Karpas-422 (cell line): Measurements from ENCODE around the gene SLC6A9. TPM values are rescaled to one million over a fixed set of nuclear protein-coding genes. Genes with fewer than 3 reads are reported as not detected.

Experiments
- DNase-seq: peaks from one replicate; pipeline ENCODE4 v3.0.0-alpha.2; 2015
- H2AFZ ChIP-seq: fragments of 200-600 bp; sonication (generic); 2 replicates; pipeline ENCODE4 v1.6.1; 2014; ENCODE audit warnings: antibody characterized with exemption, low read length, mixed read lengths
- H3K27ac ChIP-seq: fragments of 200-600 bp; sonication (generic); 2 replicates; pipeline ENCODE4 v1.5.1; 2014; ENCODE audit warnings: mild to moderate bottlenecking, low read length, moderate library complexity
- H3K27me3 ChIP-seq: fragments of 200-600 bp; sonication (generic); 2 replicates; pipeline ENCODE4 v1.6.1; 2014; ENCODE audit warnings: low read length, mixed read lengths
- H3K36me3 ChIP-seq: fragments of 200-600 bp; sonication (generic); 2 replicates; pipeline ENCODE4 v1.6.1; 2014; ENCODE audit warnings: low read length, mixed read lengths; ENCODE audit not compliant: insufficient read depth
- H3K4me1 ChIP-seq: fragments of 200-600 bp; sonication (generic); 2 replicates; pipeline ENCODE4 v1.6.1; 2014; ENCODE audit warnings: mild to moderate bottlenecking, low read length, mixed read lengths
- H3K4me2 ChIP-seq: fragments of 200-600 bp; sonication (generic); 2 replicates; pipeline ENCODE4 v1.6.1; 2014; ENCODE audit warnings: low read length, low read depth, mild to moderate bottlenecking; ENCODE audit not compliant: poor library complexity, severe bottlenecking
- H3K4me3 ChIP-seq: fragments of 200-600 bp; sonication (generic); 2 replicates; pipeline ENCODE4 v1.5.1; 2014; ENCODE audit warnings: mild to moderate bottlenecking, antibody characterized with exemption, low read length, mixed read lengths
- H3K79me2 ChIP-seq: fragments of 200-600 bp; sonication (generic); 2 replicates; pipeline ENCODE4 v1.6.1; 2014; ENCODE audit warnings: mild to moderate bottlenecking, low read length, mixed read lengths
- H3K9ac ChIP-seq: fragments of 200-600 bp; sonication (generic); 2 replicates; pipeline ENCODE4 v1.6.0; 2014; ENCODE audit warnings: low read length
- H3K9me2 ChIP-seq: fragments of 200-600 bp; sonication (generic), shearing (Covaris generic); replicated peaks from 2 replicates; pipeline ENCODE4 v1.6.0; 2014; ENCODE audit warnings: mild to moderate bottlenecking, low read length, moderate library complexity; ENCODE audit not compliant: insufficient read depth
- H3K9me3 ChIP-seq: fragments of 300-700, 200-600 bp; sonication (generic); 2 replicates; pipeline ENCODE4 v1.6.1; 2014; ENCODE audit warnings: low read length, mixed read lengths
- H4K20me1 ChIP-seq: fragments of 200-600 bp; sonication (generic); 2 replicates; pipeline ENCODE4 v1.6.1; 2014; ENCODE audit warnings: mild to moderate bottlenecking, antibody characterized with exemption, low read length, low read depth; ENCODE audit not compliant: insufficient read depth
- total RNA-seq: library from RNA; depleted of rRNA; stranded (reverse); fragments of >200 nt; shearing (Covaris generic); gene quantifications from 2 replicates; pipeline ENCODE4 v1.2.3, GENCODE V29; 2014; ENCODE audit warnings: low replicate concordance

SLC6A9 gene
- total RNA-seq, 1 experiment from 2014 or later: 7.9 TPM

DNA sequence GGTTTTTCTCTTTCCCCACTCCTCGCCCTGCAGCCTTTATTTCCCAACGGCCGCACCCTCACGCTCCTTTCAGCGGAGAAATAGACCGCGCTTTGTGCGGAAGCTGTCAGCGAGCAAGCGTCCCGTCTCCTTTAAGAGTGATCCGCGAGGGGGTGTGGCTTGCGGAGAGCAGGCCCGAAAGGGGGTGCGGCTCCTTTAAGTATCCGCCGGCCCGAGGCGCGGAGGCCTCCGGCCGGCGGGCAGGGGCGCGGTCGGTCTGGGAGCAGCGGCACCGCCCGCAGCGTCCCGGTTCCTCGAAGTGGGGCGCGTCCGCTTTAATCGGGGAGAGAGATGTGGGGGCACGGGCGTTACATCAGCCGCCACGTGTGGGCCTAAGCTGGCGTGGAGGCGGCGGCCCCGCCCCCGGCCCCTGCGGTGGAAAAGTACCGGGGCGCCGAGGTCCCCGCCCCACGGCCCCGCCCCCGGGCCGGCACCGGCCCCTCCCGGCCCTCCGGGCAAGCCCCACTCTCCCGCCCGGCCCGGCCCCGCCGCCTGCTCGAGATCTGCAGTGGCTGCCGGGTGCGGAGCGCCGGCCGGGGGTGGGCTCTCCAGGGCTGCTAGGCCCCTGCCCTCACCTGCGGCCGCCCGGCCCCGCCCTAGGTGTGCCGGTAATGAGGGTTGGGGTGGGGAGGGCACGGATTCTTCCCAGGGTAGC lies 1.2 kb downstream of the SLC6A9 start:
- Histone ChIP-seq H3K9me3 (no peaks in the 10 kb centered on the region), H3K4me3 (peak overlapping the region; percentile 72), H4K20me1 (no peaks in the 10 kb centered on the region), H3K9ac (peak overlapping the region; percentile 68), H3K9me2 (no peaks in the 10 kb centered on the region), H3K79me2 (no peaks in the 10 kb centered on the region), H3K27ac (peak overlapping the region; percentile 43; the same call in 1 of the 2 replicates), H3K4me2 (peak overlapping the region; percentile 84), H3K4me1 (peaks cover 60% of the 10 kb centered on the region), H3K36me3 (no peaks in the 10 kb centered on the region), H3K27me3 (no peaks in the 10 kb centered on the region), H2AFZ (peak overlapping the region; percentile 90)
- peak; percentile 95 for DNase-seq

DNA sequence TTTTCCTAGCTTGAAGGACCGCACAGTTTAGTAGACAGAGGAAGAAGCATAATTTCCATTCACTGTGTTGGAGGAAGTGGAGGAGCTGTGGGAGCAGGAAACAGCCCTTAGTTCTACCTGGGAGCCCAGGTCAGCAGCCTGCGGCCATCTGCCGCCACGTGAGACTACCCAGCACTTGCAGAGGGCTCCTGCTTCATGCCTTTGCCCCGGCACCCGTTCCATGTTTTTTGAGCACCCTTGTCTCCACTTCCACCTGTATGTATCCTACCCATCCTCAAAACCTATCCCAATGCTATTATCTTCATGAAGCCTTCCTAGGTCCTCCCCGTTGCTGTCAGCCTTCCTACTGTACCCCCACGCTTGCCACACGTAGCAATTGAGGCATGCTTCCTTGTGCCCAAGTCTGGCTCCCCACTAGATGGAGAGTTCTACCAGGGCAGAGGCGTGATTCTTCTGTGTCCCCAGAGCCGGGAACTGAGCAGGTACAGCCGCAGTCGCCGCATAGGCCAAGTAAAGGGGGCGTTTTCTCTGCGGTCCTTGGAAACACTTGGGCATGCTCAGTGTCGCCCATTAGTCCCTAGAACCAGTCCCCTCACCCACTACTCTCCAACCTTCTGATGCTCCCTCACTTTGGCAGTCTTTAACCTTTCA lies 1.9 kb downstream of the SLC6A9 start:
- no peaks in the 10 kb centered on the region for H3K79me2 ChIP-seq
- no peaks in the 10 kb centered on the region for H3K9me3 ChIP-seq
- peak overlapping the region; percentile 68 for H3K9ac ChIP-seq
- no peaks in the 10 kb centered on the region for H3K36me3 ChIP-seq
- DNase-seq: no peak
- peaks cover 67% of the 10 kb centered on the region for H3K4me1 ChIP-seq
- no peaks in the 10 kb centered on the region for H3K27me3 ChIP-seq
- H3K27ac ChIP-seq: no peak overlapping the region
- peak overlapping the region; percentile 84 for H3K4me2 ChIP-seq
- no peaks in the 10 kb centered on the region for H3K9me2 ChIP-seq
- no peaks in the 10 kb centered on the region for H4K20me1 ChIP-seq
- H3K4me3 ChIP-seq: peak overlapping the region; percentile 72
- H2AFZ ChIP-seq: peak overlapping the region; percentile 90

- no peak overlapping the region for H3K9ac ChIP-seq
- H3K9me2 ChIP-seq: no peaks in the 10 kb centered on the region
- H2AFZ ChIP-seq: no peak overlapping the region
- H3K36me3 ChIP-seq: no peaks in the 10 kb centered on the region
- H3K4me1 ChIP-seq: peaks cover 73% of the 10 kb centered on the region
- no peak overlapping the region for H3K4me3 ChIP-seq
- DNase-seq: no peak
- no peaks in the 10 kb centered on the region for H3K27me3 ChIP-seq
- H3K79me2 ChIP-seq: no peaks in the 10 kb centered on the region
- H4K20me1 ChIP-seq: no peaks in the 10 kb centered on the region
- no peak overlapping the region for H3K4me2 ChIP-seq
- no peak overlapping the region for H3K27ac ChIP-seq
- H3K9me3 ChIP-seq: no peaks in the 10 kb centered on the region
Measured at GRCh38 chr1:44027320-44027719, 3.9 kb downstream of the SLC6A9 start.

GRCh38 chr1:44025816-44026215 lies 5.4 kb downstream of the SLC6A9 start:
- H3K4me1 ChIP-seq: peaks cover 64% of the 10 kb centered on the region
- H3K4me2 ChIP-seq: peak overlapping the region; percentile 74
- H2AFZ ChIP-seq: peak overlapping the region; percentile 91; the same call in 1 of the 2 replicates
- H3K79me2 ChIP-seq: no peaks in the 10 kb centered on the region
- H3K27me3 ChIP-seq: no peaks in the 10 kb centered on the region
- H3K27ac ChIP-seq: peak overlapping the region; percentile 86
- H3K9ac ChIP-seq: peak overlapping the region; percentile 65
- H4K20me1 ChIP-seq: no peaks in the 10 kb centered on the region
- H3K4me3 ChIP-seq: peak overlapping the region; percentile 51
- no peaks in the 10 kb centered on the region for H3K9me3 ChIP-seq
- H3K9me2 ChIP-seq: no peaks in the 10 kb centered on the region
- no peaks in the 10 kb centered on the region for H3K36me3 ChIP-seq
- DNase-seq: peak; percentile 83

DNA sequence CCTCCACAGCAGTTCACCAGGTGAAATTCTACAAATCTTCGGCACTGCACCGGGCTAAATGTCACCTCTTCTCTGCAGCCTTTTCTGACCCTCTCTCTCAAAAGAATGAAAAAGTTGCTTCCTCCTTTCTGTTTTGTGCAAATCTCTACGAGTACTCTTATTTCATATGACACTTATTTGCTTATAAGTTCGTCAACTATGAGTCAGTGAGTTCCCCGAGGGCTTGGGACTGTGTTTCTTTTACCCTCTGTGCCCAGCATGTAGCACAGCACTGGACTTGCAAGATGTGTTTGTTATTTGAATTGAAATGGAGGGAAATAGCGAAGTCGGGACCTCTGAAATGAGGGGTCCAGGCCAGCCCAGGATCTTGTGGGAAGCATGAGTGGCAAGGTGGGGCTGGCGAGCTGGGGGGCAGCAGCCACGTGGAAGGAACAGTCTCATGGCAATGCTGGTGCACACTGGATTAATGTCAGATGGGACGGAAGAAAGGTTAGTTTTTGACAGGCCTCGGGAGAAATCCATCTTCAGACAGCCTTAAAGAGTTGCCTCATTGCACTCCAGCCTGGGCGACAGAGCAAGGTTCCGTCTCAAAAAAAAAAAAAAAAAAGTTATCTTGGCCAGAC lies 6.2 kb downstream of the SLC6A9 start:
- Histone ChIP-seq H3K27ac (peak overlapping the region; percentile 86), H3K27me3 (no peaks in the 10 kb centered on the region), H3K9ac (peak overlapping the region; percentile 65), H3K36me3 (no peaks in the 10 kb centered on the region), H4K20me1 (no peaks in the 10 kb centered on the region), H3K79me2 (no peaks in the 10 kb centered on the region), H2AFZ (no peak overlapping the region), H3K9me2 (no peaks in the 10 kb centered on the region), H3K4me2 (peak overlapping the region; percentile 74), H3K9me3 (no peaks in the 10 kb centered on the region), H3K4me1 (peaks cover 59% of the 10 kb centered on the region), H3K4me3 (peak overlapping the region; percentile 51)
- DNase-seq: peak; percentile 91

DNA sequence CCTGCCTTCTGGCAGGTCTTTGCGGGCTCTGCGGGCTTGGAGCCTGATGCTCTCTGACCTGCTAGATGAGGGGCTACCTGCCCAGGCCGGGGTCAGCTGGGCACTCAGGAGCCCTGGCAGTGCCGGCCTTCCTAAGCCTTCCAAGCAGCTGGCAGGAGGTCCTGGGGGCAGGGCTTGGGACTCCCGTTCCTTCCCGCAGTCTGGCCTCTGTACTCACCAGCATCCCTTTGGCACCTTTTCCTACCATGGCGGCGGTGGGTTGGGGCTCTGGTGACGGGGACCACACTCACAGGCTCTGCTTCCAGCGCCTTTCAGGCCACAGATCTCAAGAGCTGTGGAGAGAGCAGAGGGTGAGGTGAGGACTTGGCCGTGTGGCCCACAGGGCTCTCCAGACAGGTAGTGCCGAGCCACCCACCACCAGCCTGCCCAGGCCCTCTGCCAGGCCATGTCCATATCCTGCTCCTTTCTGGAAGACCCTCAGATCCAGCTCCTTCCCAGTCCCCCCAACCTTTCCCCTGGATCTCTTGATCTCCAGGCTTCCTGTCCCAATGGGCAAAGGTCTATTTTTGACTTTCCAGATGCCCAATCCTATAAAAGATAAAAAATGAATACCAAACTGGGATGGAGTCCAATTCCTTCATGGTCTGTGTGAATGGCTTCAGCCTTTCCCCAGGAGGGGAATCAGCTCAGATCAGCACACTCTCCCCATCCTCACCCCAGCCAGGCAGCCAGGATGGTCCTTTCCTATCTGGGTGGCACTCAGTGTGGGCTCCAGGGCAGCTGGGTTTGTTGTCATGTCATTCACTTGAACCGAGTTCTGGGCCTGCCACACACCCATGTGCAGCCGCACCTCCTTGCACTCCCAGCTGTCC lies 7.0 kb downstream of the SLC6A9 start:
- no peak for DNase-seq
- Histone ChIP-seq H2AFZ (no peak overlapping the region), H3K27me3 (no peaks in the 10 kb centered on the region), H3K9me2 (no peaks in the 10 kb centered on the region), H3K9me3 (no peaks in the 10 kb centered on the region), H3K4me1 (peaks cover 54% of the 10 kb centered on the region), H3K4me3 (peak overlapping the region; percentile 51), H3K79me2 (no peaks in the 10 kb centered on the region), H3K36me3 (no peaks in the 10 kb centered on the region), H3K27ac (peak overlapping the region; percentile 86), H3K9ac (peak overlapping the region; percentile 65), H3K4me2 (peak overlapping the region; percentile 74), H4K20me1 (no peaks in the 10 kb centered on the region)

DNA sequence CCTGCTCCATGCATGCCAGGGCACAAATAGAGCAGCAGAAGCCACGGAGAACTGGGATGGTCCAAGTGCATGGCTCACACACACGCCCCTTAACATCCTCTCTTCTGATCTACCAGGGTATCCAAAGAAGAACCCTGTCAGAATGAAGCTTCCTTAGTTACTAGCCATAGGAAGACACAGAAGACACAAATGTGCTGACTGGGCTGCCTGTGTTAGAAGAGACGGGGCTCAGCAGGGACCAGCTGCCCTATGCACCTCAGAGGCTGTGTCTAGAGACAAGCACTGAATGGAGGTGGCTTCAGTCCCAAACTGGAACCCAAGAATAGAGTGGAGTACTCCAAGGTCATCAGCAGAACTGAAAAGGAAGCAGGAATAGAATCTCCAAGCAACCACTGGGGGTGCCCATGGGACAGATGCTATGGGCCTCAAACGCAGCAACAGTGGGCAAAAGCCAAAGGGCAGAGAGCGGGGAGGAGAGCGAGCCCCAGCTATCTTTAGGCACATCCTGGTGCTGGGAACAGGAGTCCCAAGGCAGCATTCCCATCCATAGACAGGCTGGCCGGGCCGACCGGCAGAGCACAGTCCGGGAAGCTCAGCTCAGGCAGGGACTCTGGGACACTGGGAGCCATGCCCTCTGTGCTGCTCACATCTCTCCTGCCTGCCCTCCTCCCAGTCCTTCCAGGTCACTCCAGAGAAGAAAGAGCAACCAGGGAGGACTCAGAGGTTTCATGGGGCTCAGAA lies 9.5 kb downstream of the SLC6A9 start:
- H3K4me1 ChIP-seq: peaks cover 38% of the 10 kb centered on the region
- no peaks in the 10 kb centered on the region for H3K79me2 ChIP-seq
- no peaks in the 10 kb centered on the region for H3K9me3 ChIP-seq

More for the DNA sequence above, 9.5 kb downstream of the SLC6A9 start:
- no peaks in the 10 kb centered on the region for H3K36me3 ChIP-seq
- H2AFZ ChIP-seq: no peak overlapping the region
- DNase-seq: no peak
- H3K4me2 ChIP-seq: no peak overlapping the region
- H4K20me1 ChIP-seq: no peaks in the 10 kb centered on the region
- H3K4me3 ChIP-seq: no peak overlapping the region
- no peaks in the 10 kb centered on the region for H3K27me3 ChIP-seq
- H3K9ac ChIP-seq: no peak overlapping the region
- H3K27ac ChIP-seq: no peak overlapping the region
- H3K9me2 ChIP-seq: no peaks in the 10 kb centered on the region
